A549 treated with AZD9567 at 1 μM for 4 hours (cell line): Measurements from ENCODE around the gene EDDM3A. TPM values are rescaled to one million over a fixed set of nuclear protein-coding genes. Genes with fewer than 3 reads are reported as not detected.

Source experiments
- total RNA-seq: library from RNA; stranded (reverse); fragments of 200-300 nt; extraction: Qiagen RNA extraction; gene quantifications from 5 replicates; pipeline ENCODE4 v1.2.3, GENCODE V29; 2022; ENCODE audit not compliant: insufficient read depth

Gene EDDM3A, protein sequence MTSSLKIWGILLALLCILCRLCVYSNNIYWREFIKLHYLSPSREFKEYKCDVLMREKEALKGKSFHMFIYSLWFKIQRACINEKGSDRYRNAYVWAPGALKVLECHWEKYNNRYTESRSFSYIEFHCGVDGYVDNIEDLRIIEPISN
- total RNA-seq, result not detected in 5 replicates

DNA sequence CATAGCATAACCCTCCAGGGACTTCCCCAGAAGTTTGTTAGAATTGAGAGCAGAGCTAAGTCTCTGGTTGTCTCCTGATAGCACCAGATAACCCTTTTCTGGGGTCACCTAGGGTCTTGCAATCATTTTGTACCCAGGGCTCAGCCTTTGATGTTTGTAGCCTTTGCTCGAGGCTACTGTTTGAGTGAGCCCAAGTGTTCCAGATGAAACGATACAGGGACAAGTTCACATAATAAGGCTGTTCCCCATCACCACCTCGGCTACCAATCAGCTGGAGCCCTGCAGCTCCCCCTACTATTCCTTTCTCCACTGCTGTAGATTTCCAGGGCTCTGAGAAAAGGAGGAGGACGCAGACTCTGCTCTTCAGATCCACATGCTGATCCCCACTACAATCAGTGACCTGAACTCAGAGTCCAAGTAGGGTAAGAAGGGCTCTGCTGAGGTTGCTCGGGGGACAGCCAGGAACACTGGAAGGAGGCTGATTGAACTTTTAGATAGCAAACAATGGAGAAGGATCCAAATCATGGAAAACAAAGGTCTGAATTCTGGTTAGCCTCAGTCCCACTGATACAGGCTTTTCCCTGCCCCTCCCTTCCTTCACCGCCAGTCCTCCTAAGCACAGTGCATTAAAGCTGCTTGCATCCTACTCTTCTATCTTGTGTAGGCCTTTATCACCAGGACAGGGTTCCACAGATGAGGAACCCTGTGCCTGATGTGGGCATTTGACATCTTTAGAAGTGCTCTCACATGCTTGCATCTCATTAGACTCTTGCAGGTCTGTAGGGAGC is at the start of gene EDDM3A:
TSS of gene EDDM3A (plus strand) at position 317 of the 788 bp plus-strand sequence. CDS start 1,694 bp downstream, outside the sequence.

Other genes starting within 250 kb of the EDDM3A start
- 0.20 to 0.41 TPM (median 0.34 TPM) in 4 of 5 replicates, not detected in the other for gene RNASE10, start 240.3 kb upstream of the EDDM3A start, total RNA-seq
- not detected in 5 replicates for gene RNASE9, start 184.8 kb upstream of the EDDM3A start, total RNA-seq
- gene RNASE11, start 157.9 kb upstream of the EDDM3A start, total RNA-seq, result not detected in 5 replicates
- gene RNASE12, start 154.5 kb upstream of the EDDM3A start, total RNA-seq, result not detected in 5 replicates
- not detected in 5 replicates for gene OR6S1, start 104.2 kb upstream of the EDDM3A start, total RNA-seq
- 7.2 to 9.3 TPM (median 7.5 TPM) in 5 replicates for gene RNASE4, start 61.3 kb upstream of the EDDM3A start, total RNA-seq
- 7.4 to 10.8 TPM (median 9.1 TPM) in 5 replicates for gene ANG, start 57.1 kb upstream of the EDDM3A start, total RNA-seq
- not detected in 5 replicates for gene EDDM3B, start 22.5 kb downstream of the EDDM3A start, total RNA-seq
- not detected in 5 replicates for gene RNASE6, start 35.4 kb downstream of the EDDM3A start, total RNA-seq
- gene RNASE1, start 57.0 kb downstream of the EDDM3A start, total RNA-seq, result 0.19 to 0.39 TPM (median 0.29 TPM) in 4 of 5 replicates, not detected in the other
- not detected in 5 replicates for gene RNASE3, start 145.5 kb downstream of the EDDM3A start, total RNA-seq
- gene RNASE2, start 209.6 kb downstream of the EDDM3A start, total RNA-seq, result not detected in 5 replicates
- 57.7 to 80.3 TPM (median 76.2 TPM) in 5 replicates for gene METTL17, start 244.1 kb downstream of the EDDM3A start, total RNA-seq